Measurements from ENCODE around the gene PPP2CA. TPM values are rescaled to one million over a fixed set of nuclear protein-coding genes. Genes with fewer than 3 reads are reported as not detected.

PPP2CA gene
- total RNA-seq, 5 donors from 2014 or later (not counting 1 experiment from before 2014, with no cell fraction given) = 87.1 to 168 (median 104) TPM

GRCh38 chr5:134247428-134248224, 21.8 kb upstream of the PPP2CA start:
- Histone ChIP-seq H3K9me3 (no peaks in the 10 kb centered on the region), H3K27ac (ENCODE audit: low read length) (no peak overlapping the region), H3K36me3 (ENCODE audit: control insufficient read depth in 2 of 2, extremely low read depth in 1 of 2, insufficient read depth in 1 of 2, low read length in 1 of 2) (no peaks in the 10 kb centered on the region), H3K4me1 (ENCODE audit: control insufficient read depth in 1 of 2, extremely low read depth in 1 of 2, insufficient read depth in 2 of 2, low read length in 2 of 2) (no peaks in the 10 kb centered on the region), H3K27me3 (replicated peaks in 1 of 2; ENCODE audit: control insufficient read depth in 2 of 2, extremely low read depth in 1 of 2, insufficient read depth in 2 of 2, low read length in 1 of 2) (peaks cover 0 to 2% of the 10 kb centered on the region in 2 experiments), H3K4me3 (ENCODE audit: control insufficient read depth in 1 of 2, extremely low read depth in 1 of 2, low read length in 1 of 2) (no peak overlapping the region)
- no peak for ATAC-seq (replicated peaks in 1 of 4)
- Mint-ChIP-seq H3K4me3 (no peak overlapping the region), H3K9me3 (no peaks in the 10 kb centered on the region), H3K4me1 (no peaks in the 10 kb centered on the region), H3K36me3 (no peaks in the 10 kb centered on the region), H3K27ac (no peak overlapping the region), H3K27me3 (peaks cover 0 to 1% of the 10 kb centered on the region in 2 donors)
- 94% methylated on average over 3 of the region's 6 CpGs for WGBS (ENCODE audit: insufficient coverage)
- no peak for DNase-seq
- CTCF ChIA-PET = interaction anchor here (0.6 kb wide), 3 partner anchors 23 to 131 kb away, joined by 3 read pairs; no protein-coding TSS in a partner anchor
- POLR2A ChIA-PET = interaction anchor here in 1 of 2 donors (0.6 kb wide), 1 partner anchor 40 kb away, joined by 4 read pairs; no protein-coding TSS in a partner anchor

- Histone ChIP-seq H3K4me1 (ENCODE audit: control insufficient read depth in 1 of 2, extremely low read depth in 1 of 2, insufficient read depth in 2 of 2, low read length in 2 of 2) (no peaks in the 10 kb centered on the region), H3K4me3 (ENCODE audit: control insufficient read depth in 1 of 2, extremely low read depth in 1 of 2, low read length in 1 of 2) (no peak overlapping the region), H3K27me3 (replicated peaks in 1 of 2; ENCODE audit: control insufficient read depth in 2 of 2, extremely low read depth in 1 of 2, insufficient read depth in 2 of 2, low read length in 1 of 2) (peaks cover 0 to 2% of the 10 kb centered on the region in 2 experiments), H3K9me3 (no peaks in the 10 kb centered on the region), H3K27ac (ENCODE audit: low read length) (no peak overlapping the region), H3K36me3 (ENCODE audit: control insufficient read depth in 2 of 2, extremely low read depth in 1 of 2, insufficient read depth in 1 of 2, low read length in 1 of 2) (no peaks in the 10 kb centered on the region)
- H3K36me3 Mint-ChIP-seq = no peaks in the 10 kb centered on the region
- no peaks in the 10 kb centered on the region for H3K9me3 Mint-ChIP-seq
- 90% methylated on average over 5 of the region's 5 CpGs for WGBS (ENCODE audit: insufficient coverage)
- ChIA-PET CTCF (interaction anchor here (0.6 kb wide), 3 partner anchors 22 to 132 kb away, joined by 3 read pairs; no protein-coding TSS in a partner anchor), POLR2A (no interaction called here)
- no peaks in the 10 kb centered on the region for H3K4me1 Mint-ChIP-seq
- peaks cover 0 to 1% of the 10 kb centered on the region in 2 donors for H3K27me3 Mint-ChIP-seq
- H3K4me3 Mint-ChIP-seq = no peak overlapping the region
- DNase-seq (no peak), ATAC-seq (replicated peaks in 1 of 4) (no peak)
- H3K27ac Mint-ChIP-seq = no peak overlapping the region
Measured at GRCh38 chr5:134246771-134247427, 21.0 kb upstream of the PPP2CA start.

GRCh38 chr5:134245692-134246091, 19.8 kb upstream of the PPP2CA start:
- Mint-ChIP-seq H3K4me1 (no peaks in the 10 kb centered on the region), H3K9me3 (no peaks in the 10 kb centered on the region), H3K4me3 (no peak overlapping the region), H3K36me3 (no peaks in the 10 kb centered on the region), H3K27me3 (no peaks in the 10 kb centered on the region), H3K27ac (no peak overlapping the region)
- H3K27me3 ChIP-seq (replicated peaks in 1 of 2; ENCODE audit: control insufficient read depth in 2 of 2, extremely low read depth in 1 of 2, insufficient read depth in 2 of 2, low read length in 1 of 2) = peaks cover 0 to 2% of the 10 kb centered on the region in 2 experiments
- WGBS (ENCODE audit: insufficient coverage) = no CpG with 5 or more reads among the region's 2 CpGs
- no peak overlapping the region for H3K27ac ChIP-seq (ENCODE audit: low read length)
- H3K9me3 ChIP-seq = no peaks in the 10 kb centered on the region
- H3K4me1 ChIP-seq (ENCODE audit: control insufficient read depth in 1 of 2, extremely low read depth in 1 of 2, insufficient read depth in 2 of 2, low read length in 2 of 2) = no peaks in the 10 kb centered on the region
- ChIA-PET POLR2A (no interaction called here), CTCF (no interaction called here)
- ATAC-seq (replicated peaks in 1 of 4) (no peak), DNase-seq (no peak)
- no peaks in the 10 kb centered on the region for H3K36me3 ChIP-seq (ENCODE audit: control insufficient read depth in 2 of 2, extremely low read depth in 1 of 2, insufficient read depth in 1 of 2, low read length in 1 of 2)
- H3K4me3 ChIP-seq (ENCODE audit: control insufficient read depth in 1 of 2, extremely low read depth in 1 of 2, low read length in 1 of 2) = no peak overlapping the region

- no peaks in the 10 kb centered on the region for H3K36me3 ChIP-seq (ENCODE audit: control insufficient read depth in 2 of 2, extremely low read depth in 1 of 2, insufficient read depth in 1 of 2, low read length in 1 of 2)
- H3K27me3 ChIP-seq (replicated peaks in 1 of 2; ENCODE audit: control insufficient read depth in 2 of 2, extremely low read depth in 1 of 2, insufficient read depth in 2 of 2, low read length in 1 of 2) = peaks cover 0 to 2% of the 10 kb centered on the region in 2 experiments
- no peak overlapping the region for H3K27ac ChIP-seq (ENCODE audit: low read length)
- no peaks in the 10 kb centered on the region for H3K4me1 Mint-ChIP-seq
- no peak overlapping the region for H3K4me3 ChIP-seq (ENCODE audit: control insufficient read depth in 1 of 2, extremely low read depth in 1 of 2, low read length in 1 of 2)
- 90% methylated on average over 4 of the region's 8 CpGs for WGBS (ENCODE audit: insufficient coverage)
- no peaks in the 10 kb centered on the region for H3K27me3 Mint-ChIP-seq
- H3K27ac Mint-ChIP-seq = no peak overlapping the region
- DNase-seq (no peak), ATAC-seq (replicated peaks in 1 of 4) (no peak)
- H3K9me3 Mint-ChIP-seq = no peaks in the 10 kb centered on the region
- no peak overlapping the region for H3K4me3 Mint-ChIP-seq
- H3K9me3 ChIP-seq = no peaks in the 10 kb centered on the region
- CTCF ChIA-PET = interaction anchor here in 1 of 2 donors (0.9 kb wide), 1 partner anchor 43 kb away, joined by 4 read pairs; no protein-coding TSS in a partner anchor
- no peaks in the 10 kb centered on the region for H3K4me1 ChIP-seq (ENCODE audit: control insufficient read depth in 1 of 2, extremely low read depth in 1 of 2, insufficient read depth in 2 of 2, low read length in 2 of 2)
- POLR2A ChIA-PET = no interaction called here
- no peaks in the 10 kb centered on the region for H3K36me3 Mint-ChIP-seq
Measured at GRCh38 chr5:134245101-134245604, 19.3 kb upstream of the PPP2CA start.

- H3K27ac Mint-ChIP-seq = no peak overlapping the region
- no peak for ATAC-seq (replicated peaks in 1 of 4)
Measured at GRCh38 chr5:134242146-134242545, 16.3 kb upstream of the PPP2CA start.

GRCh38 chr5:134240421-134240962, 14.6 kb upstream of the PPP2CA start:
- CTCF ChIA-PET = interaction anchor here in 1 of 2 donors (0.7 kb wide), 1 partner anchor 78 kb away, joined by 3 read pairs; no protein-coding TSS in a partner anchor
- POLR2A ChIA-PET = no interaction called here
- no peak overlapping the region for H3K27ac Mint-ChIP-seq
- Histone ChIP-seq H3K27me3 (replicated peaks in 1 of 2; ENCODE audit: control insufficient read depth in 2 of 2, extremely low read depth in 1 of 2, insufficient read depth in 2 of 2, low read length in 1 of 2) (peaks cover 0 to 5% of the 10 kb centered on the region in 2 experiments), H3K9me3 (no peaks in the 10 kb centered on the region), H3K4me3 (ENCODE audit: control insufficient read depth in 1 of 2, extremely low read depth in 1 of 2, low read length in 1 of 2) (no peak overlapping the region), H3K4me1 (ENCODE audit: control insufficient read depth in 1 of 2, extremely low read depth in 1 of 2, insufficient read depth in 2 of 2, low read length in 2 of 2) (no peaks in the 10 kb centered on the region), H3K36me3 (ENCODE audit: control insufficient read depth in 2 of 2, extremely low read depth in 1 of 2, insufficient read depth in 1 of 2, low read length in 1 of 2) (no peaks in the 10 kb centered on the region), H3K27ac (ENCODE audit: low read length) (no peak overlapping the region)
- H3K9me3 Mint-ChIP-seq = no peaks in the 10 kb centered on the region
- WGBS (ENCODE audit: insufficient coverage) = 70% methylated on average over 2 of the region's 7 CpGs
- H3K4me3 Mint-ChIP-seq = no peak overlapping the region
- no peaks in the 10 kb centered on the region for H3K4me1 Mint-ChIP-seq
- H3K27me3 Mint-ChIP-seq = peaks cover 0 to 4% of the 10 kb centered on the region in 2 donors
- no peak for DNase-seq
- no peaks in the 10 kb centered on the region for H3K36me3 Mint-ChIP-seq
- ATAC-seq (replicated peaks in 1 of 4) = no peak

More at GRCh38 chr5:134242146-134242545, 16.3 kb upstream of the PPP2CA start:
- Mint-ChIP-seq H3K4me3 (no peak overlapping the region), H3K36me3 (no peaks in the 10 kb centered on the region), H3K4me1 (no peaks in the 10 kb centered on the region), H3K9me3 (no peaks in the 10 kb centered on the region), H3K27me3 (peaks cover 0 to 4% of the 10 kb centered on the region in 2 donors)
- Histone ChIP-seq H3K9me3 (no peaks in the 10 kb centered on the region), H3K4me3 (ENCODE audit: control insufficient read depth in 1 of 2, extremely low read depth in 1 of 2, low read length in 1 of 2) (no peak overlapping the region), H3K27ac (ENCODE audit: low read length) (no peak overlapping the region), H3K36me3 (ENCODE audit: control insufficient read depth in 2 of 2, extremely low read depth in 1 of 2, insufficient read depth in 1 of 2, low read length in 1 of 2) (no peaks in the 10 kb centered on the region), H3K4me1 (ENCODE audit: control insufficient read depth in 1 of 2, extremely low read depth in 1 of 2, insufficient read depth in 2 of 2, low read length in 2 of 2) (no peaks in the 10 kb centered on the region), H3K27me3 (replicated peaks in 1 of 2; ENCODE audit: control insufficient read depth in 2 of 2, extremely low read depth in 1 of 2, insufficient read depth in 2 of 2, low read length in 1 of 2) (peaks cover 0 to 5% of the 10 kb centered on the region in 2 experiments)
- CTCF ChIA-PET = no interaction called here
- WGBS (ENCODE audit: insufficient coverage) = 89% methylated on average over 3 of the region's 5 CpGs
- DNase-seq = no peak
- POLR2A ChIA-PET = no interaction called here

All from T-cell (primary cell).